NOMO-1 (cell line): Measurements from ENCODE around the gene ZNF563.

Experiments used
- DNase-seq, 2 experiments: peaks; one replicate each; lab custom pipeline; 2025; ENCODE audit not compliant: unreplicated experiment in 2 of 2; lab: John Stamatoyannopoulos, UW

Gene ZNF563

GRCh38 chr19:12295191-12295590, 38.2 kb downstream of the ZNF563 start:
- no peak for DNase-seq

GRCh38 chr19:12294249-12295158, 38.9 kb downstream of the ZNF563 start, which contains the start of gene ZNF44:
Gene ZNF44, minus strand, starts transcription at chr19:12294883. Its CDS starts 189 bp downstream, at chr19:12294694.
- DNase-seq = peak; percentile 88 to 89

- peak; percentile 3 to 41 for DNase-seq
Observed at GRCh38 chr19:12293777-12294248, 39.6 kb downstream of the ZNF563 start.

GRCh38 chr19:12289790-12290065, 43.7 kb downstream of the ZNF563 start:
- DNase-seq = no peak

- DNase-seq = no peak
Observed at GRCh38 chr19:12287958-12288500, 45.4 kb downstream of the ZNF563 start.

GRCh38 chr19:12284631-12285030, 48.8 kb downstream of the ZNF563 start:
- no peak for DNase-seq

GRCh38 chr19:12284226-12284625, 49.2 kb downstream of the ZNF563 start:
- no peak for DNase-seq

GRCh38 chr19:12278713-12279112, 54.7 kb downstream of the ZNF563 start:
- no peak for DNase-seq

- no peak for DNase-seq
Observed at GRCh38 chr19:12272980-12273901, 60.2 kb downstream of the ZNF563 start.

- DNase-seq = no peak
Observed at GRCh38 chr19:12272386-12272785, 61.0 kb downstream of the ZNF563 start.

- no peak for DNase-seq
Observed at GRCh38 chr19:12270854-12271253, 62.6 kb downstream of the ZNF563 start.
